HG03139 (cell line): ENCODE measurements around the gene NBEA.

Experiments
- ATAC-seq: cut with Tn5 transposase; IDR thresholded peaks from one replicate; pipeline ENCODE4 v1.9.1; 2021; ENCODE audit not compliant: unreplicated experiment

The NBEA gene

GRCh38 chr13:35720690-35721554 is 778.9 kb downstream of the NBEA start:
- ATAC-seq, result no peak
